ENCODE results near the gene CDC123. TPM values are rescaled to one million over a fixed set of nuclear protein-coding genes. Genes with fewer than 3 reads are reported as not detected.
A peak's percentile ranks its signal among the peaks of the same experiment; 100 is the strongest.

The CDC123 gene
- total and polyA plus RNA-seq, 4 donors, result 32.7 to 58.5 (median 40.7) TPM

DNA sequence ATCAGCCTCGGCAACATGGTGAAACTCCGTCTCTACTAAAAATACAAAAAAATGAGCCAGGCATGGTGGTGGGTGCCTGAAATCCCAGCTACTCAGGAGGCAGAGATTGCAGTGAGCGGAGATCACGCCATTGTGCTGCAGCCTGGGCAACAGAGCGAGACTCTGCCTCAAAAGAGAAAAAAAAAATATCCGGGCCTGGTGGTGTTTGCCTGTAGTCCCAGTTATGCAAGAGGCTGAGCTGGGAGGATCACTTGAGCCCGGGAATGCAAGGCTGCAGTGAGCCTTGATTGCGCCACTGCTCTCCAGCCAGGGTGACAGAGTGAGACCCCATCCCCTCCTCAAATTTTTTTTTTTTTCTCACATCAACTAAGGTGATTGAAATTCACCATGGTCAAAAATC, 42.8 kb downstream of the CDC123 start:
- no peak for DNase-seq (ENCODE audit: low spot score)
- TF ChIP-seq HNF4A (conservative IDR thresholded peaks at IDR 0.05), result peak in 1 of 2 donors; percentile 11
- peak; percentile 7 for TF ChIP-seq SP1 (IDR thresholded peaks at IDR 0.05)
- TF ChIP-seq, protein P1, sequence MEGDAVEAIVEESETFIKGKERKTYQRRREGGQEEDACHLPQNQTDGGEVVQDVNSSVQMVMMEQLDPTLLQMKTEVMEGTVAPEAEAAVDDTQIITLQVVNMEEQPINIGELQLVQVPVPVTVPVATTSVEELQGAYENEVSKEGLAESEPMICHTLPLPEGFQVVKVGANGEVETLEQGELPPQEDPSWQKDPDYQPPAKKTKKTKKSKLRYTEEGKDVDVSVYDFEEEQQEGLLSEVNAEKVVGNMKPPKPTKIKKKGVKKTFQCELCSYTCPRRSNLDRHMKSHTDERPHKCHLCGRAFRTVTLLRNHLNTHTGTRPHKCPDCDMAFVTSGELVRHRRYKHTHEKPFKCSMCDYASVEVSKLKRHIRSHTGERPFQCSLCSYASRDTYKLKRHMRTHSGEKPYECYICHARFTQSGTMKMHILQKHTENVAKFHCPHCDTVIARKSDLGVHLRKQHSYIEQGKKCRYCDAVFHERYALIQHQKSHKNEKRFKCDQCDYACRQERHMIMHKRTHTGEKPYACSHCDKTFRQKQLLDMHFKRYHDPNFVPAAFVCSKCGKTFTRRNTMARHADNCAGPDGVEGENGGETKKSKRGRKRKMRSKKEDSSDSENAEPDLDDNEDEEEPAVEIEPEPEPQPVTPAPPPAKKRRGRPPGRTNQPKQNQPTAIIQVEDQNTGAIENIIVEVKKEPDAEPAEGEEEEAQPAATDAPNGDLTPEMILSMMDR (IDR thresholded peaks at IDR 0.05; ENCODE audit: low read depth, low read length, missing input control), result no peak
- H3K9ac ChIP-seq (ENCODE audit: low read depth in 1 of 2, low read length in 2 of 2), result no peak overlapping the region
- peaks cover 4 to 7% (median 5%) of the 10 kb centered on the region in 4 donors for H3K36me3 ChIP-seq (ENCODE audit: control insufficient read depth in 4 of 4, insufficient read depth in 3 of 4, low read depth in 1 of 4, low read length in 3 of 4)
- H3K27me3 ChIP-seq (ENCODE audit: control insufficient read depth in 4 of 4, insufficient read depth in 4 of 4, low read length in 3 of 4), result no peaks in the 10 kb centered on the region
- H3K4me3 ChIP-seq (ENCODE audit: low read depth in 1 of 3, low read length in 3 of 3), result no peak overlapping the region
- no peaks in the 10 kb centered on the region for H3K9me3 ChIP-seq (ENCODE audit: control insufficient read depth in 4 of 4, low read length in 3 of 4)
- no peak overlapping the region for H3K27ac ChIP-seq (ENCODE audit: low read depth in 1 of 2, low read length in 2 of 2)
- H3K4me1 ChIP-seq (ENCODE audit: control insufficient read depth in 4 of 4, insufficient read depth in 4 of 4, low read length in 3 of 4), result peaks cover 7 to 18% (median 9%) of the 10 kb centered on the region in 4 donors
- 77% methylated on average over 8 of the region's 8 CpGs for WGBS

DNA sequence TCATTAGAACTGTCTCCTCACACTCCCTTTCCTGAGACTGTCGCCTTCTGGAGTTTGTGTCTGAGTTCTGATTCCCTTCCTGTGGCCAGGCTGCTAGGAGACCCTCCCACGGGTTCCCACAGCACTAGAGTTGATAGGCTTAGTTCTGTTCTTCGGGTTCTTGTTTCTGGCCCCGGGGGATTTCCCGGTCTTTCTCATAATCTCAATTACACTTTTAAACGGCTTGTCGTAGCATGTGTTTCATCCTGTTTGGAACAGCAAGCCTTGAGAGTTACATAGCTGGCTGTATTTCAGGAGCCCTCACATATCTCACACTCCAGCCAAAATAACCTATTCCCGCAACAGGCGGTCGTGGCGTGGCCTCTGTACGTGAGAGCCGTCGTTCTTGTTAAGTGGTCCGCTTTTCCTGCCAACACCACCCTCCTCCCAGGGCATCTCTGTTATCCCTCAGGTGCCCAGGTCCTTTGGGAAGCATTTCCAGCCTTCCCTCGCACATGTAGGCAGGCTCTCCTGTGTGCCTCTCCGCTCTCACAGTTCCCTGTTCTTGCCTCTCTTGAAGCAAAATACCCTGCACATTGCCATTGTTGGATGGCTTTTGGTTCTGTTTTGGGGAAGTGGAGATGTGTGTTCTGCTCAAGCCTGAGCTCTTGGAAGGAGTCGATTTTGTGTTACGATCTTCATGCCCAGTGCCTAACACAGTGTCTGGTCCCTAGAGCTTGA, 46.0 kb downstream of the CDC123 start:
- no peak overlapping the region for H3K27ac ChIP-seq (ENCODE audit: low read depth in 1 of 2, low read length in 2 of 2)
- peaks cover 5 to 24% (median 12%) of the 10 kb centered on the region in 4 donors for H3K36me3 ChIP-seq (ENCODE audit: control insufficient read depth in 4 of 4, insufficient read depth in 3 of 4, low read depth in 1 of 4, low read length in 3 of 4)
- no peaks in the 10 kb centered on the region for H3K27me3 ChIP-seq (ENCODE audit: control insufficient read depth in 4 of 4, insufficient read depth in 4 of 4, low read length in 3 of 4)
- H3K4me3 ChIP-seq (ENCODE audit: low read depth in 1 of 3, low read length in 3 of 3), result no peak overlapping the region
- TF ChIP-seq, protein P1 (IDR thresholded peaks at IDR 0.05; ENCODE audit: low read depth, low read length, missing input control), result no peak
- TF ChIP-seq FOXA2 (IDR thresholded peaks at IDR 0.05) (no peak), SP1 (IDR thresholded peaks at IDR 0.05) (no peak), GABPA (IDR thresholded peaks at IDR 0.05 in 1 of 2, conservative IDR thresholded peaks at IDR 0.05 in 1 of 2) (no peak), HNF4G (IDR thresholded peaks at IDR 0.05) (no peak), NR2F2 (IDR thresholded peaks at IDR 0.05) (no peak), HNF4A (conservative IDR thresholded peaks at IDR 0.05) (no peak), RXRA (IDR thresholded peaks at IDR 0.05) (no peak), FOXA1 (IDR thresholded peaks at IDR 0.05) (no peak), EGR1 (IDR thresholded peaks at IDR 0.05; ENCODE audit: low read depth in 2 of 2) (no peak), YY1 (IDR thresholded peaks at IDR 0.05) (no peak)
- TF ChIP-seq, protein P2, sequence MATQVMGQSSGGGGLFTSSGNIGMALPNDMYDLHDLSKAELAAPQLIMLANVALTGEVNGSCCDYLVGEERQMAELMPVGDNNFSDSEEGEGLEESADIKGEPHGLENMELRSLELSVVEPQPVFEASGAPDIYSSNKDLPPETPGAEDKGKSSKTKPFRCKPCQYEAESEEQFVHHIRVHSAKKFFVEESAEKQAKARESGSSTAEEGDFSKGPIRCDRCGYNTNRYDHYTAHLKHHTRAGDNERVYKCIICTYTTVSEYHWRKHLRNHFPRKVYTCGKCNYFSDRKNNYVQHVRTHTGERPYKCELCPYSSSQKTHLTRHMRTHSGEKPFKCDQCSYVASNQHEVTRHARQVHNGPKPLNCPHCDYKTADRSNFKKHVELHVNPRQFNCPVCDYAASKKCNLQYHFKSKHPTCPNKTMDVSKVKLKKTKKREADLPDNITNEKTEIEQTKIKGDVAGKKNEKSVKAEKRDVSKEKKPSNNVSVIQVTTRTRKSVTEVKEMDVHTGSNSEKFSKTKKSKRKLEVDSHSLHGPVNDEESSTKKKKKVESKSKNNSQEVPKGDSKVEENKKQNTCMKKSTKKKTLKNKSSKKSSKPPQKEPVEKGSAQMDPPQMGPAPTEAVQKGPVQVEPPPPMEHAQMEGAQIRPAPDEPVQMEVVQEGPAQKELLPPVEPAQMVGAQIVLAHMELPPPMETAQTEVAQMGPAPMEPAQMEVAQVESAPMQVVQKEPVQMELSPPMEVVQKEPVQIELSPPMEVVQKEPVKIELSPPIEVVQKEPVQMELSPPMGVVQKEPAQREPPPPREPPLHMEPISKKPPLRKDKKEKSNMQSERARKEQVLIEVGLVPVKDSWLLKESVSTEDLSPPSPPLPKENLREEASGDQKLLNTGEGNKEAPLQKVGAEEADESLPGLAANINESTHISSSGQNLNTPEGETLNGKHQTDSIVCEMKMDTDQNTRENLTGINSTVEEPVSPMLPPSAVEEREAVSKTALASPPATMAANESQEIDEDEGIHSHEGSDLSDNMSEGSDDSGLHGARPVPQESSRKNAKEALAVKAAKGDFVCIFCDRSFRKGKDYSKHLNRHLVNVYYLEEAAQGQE (IDR thresholded peaks at IDR 0.05), result no peak
- no peak for DNase-seq (ENCODE audit: low spot score)
- H3K4me1 ChIP-seq (ENCODE audit: control insufficient read depth in 4 of 4, insufficient read depth in 4 of 4, low read length in 3 of 4), result peaks cover 0 to 5% (median 5%) of the 10 kb centered on the region in 4 donors
- no peaks in the 10 kb centered on the region for H3K9me3 ChIP-seq (ENCODE audit: control insufficient read depth in 4 of 4, low read length in 3 of 4)
- no peak overlapping the region for H3K9ac ChIP-seq (ENCODE audit: low read depth in 1 of 2, low read length in 2 of 2)
- WGBS, result 86% methylated on average over 19 of the region's 19 CpGs
